GM19438 (cell line): ENCODE results near the gene POM121L2.

Source experiments
- ATAC-seq: cut with Tn5 transposase; IDR thresholded peaks from one replicate; pipeline ENCODE4 v1.9.1; 2021; ENCODE audit warnings: low read depth; ENCODE audit not compliant: unreplicated experiment

Gene POM121L2

GRCh38 chr6:27295301-27296079 lies 16.6 kb downstream of the POM121L2 start:
- no peak for ATAC-seq

- ATAC-seq, result no peak
Observed at GRCh38 chr6:27294409-27294808, 17.7 kb downstream of the POM121L2 start.

- ATAC-seq, result no peak
Observed at GRCh38 chr6:27293436-27294098, 18.5 kb downstream of the POM121L2 start.

- no peak for ATAC-seq
Observed at GRCh38 chr6:27290850-27291208, 21.2 kb downstream of the POM121L2 start.

DNA sequence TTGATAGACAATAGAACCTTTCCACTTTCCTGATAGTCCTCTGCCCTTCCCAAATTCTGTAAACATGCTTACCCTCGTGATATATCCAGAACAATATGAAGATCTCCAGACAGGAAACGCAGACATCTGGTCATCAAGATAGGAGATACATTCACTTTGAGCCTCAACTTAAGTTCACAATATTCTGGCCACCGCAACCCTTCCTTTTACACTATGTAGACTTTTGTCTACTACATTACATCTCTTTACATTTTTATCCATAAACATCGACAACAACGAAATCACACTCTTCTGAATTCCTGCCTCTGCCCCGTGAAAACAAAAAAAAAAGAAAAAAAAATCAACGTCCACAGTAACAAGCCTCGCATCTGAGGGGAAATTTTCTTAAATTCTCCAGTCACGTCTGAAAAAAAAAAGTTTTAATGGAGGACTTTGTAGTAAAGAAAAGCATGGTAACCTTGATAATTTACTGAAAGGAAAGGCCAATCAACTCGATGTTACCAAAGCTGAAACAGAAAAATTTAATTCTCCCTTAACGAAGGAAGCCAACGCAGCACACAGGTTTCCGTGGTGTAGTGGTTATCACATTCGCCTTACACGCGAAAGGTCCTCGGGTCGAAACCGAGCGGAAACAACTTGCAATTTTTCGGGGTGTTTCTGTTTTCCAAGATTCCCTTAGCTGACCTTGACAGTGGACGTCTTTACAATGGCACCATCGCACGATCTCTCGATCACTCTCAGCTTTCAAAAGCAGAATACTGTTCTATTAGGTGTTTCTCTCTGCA lies 21.8 kb downstream of the POM121L2 start:
- no peak for ATAC-seq

DNA sequence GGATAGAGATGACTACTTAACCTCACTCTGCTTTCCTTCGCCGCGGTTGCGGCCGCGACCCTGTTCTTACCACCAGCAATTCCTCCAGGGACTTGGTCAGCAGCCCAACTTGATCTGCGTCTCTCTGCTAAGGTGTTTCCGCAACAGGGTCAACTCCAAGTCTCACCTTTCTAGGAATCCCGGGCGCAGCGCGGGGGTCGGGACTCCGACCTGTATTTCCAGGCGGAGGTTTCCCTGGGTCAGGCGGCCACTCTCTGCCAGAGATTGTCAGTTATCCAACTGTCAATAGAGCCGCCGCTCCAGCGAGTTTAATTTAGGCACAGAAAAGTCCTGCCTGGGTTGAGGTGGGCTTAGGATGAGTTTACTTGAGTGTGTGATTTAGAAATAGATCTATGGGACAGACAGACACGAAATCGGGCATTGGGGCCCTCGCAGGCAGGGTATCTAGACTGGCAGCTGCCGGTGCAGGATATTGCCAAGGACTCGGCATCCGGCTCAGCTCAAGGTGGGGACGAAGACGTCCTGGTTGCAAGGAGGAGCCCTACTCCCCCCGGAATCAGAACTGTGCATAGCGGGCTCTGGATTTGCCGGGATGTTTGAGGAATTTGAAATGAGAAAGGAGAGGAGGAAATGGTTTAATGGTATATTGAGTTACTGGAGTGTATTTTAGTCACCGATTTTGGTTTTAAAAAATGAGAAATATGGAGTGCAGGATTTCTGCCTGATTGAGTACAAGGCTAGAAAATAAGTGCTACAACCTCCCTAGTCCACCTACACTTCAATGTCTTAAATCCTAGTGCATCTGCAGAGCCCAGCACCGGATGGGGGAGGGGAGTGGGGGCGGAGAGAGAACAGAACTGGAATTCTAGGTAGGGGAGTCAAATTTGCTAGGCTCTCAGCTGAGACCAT lies 23.7 kb downstream of the POM121L2 start:
- no peak for ATAC-seq

GRCh38 chr6:27287751-27288135 lies 24.3 kb downstream of the POM121L2 start:
- no peak for ATAC-seq

DNA sequence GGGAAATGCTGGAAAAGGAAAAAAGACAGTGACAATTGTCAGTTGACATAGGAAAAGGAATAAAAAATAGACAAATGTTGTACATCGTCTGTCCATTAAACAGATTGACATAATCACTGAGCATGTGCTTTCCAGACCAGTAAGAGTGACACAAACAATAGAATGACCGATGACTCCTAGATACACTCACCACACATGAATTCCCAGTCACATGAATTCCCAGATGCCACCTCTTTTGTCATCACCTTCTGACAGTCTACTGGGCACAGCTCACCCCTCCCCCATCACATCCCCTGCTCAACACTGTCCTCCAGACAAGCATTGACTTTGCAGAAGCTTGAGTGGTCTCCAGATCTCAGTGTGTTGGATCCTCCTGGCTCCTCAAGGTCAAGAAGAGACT lies 25.9 kb downstream of the POM121L2 start:
- no peak for ATAC-seq

DNA sequence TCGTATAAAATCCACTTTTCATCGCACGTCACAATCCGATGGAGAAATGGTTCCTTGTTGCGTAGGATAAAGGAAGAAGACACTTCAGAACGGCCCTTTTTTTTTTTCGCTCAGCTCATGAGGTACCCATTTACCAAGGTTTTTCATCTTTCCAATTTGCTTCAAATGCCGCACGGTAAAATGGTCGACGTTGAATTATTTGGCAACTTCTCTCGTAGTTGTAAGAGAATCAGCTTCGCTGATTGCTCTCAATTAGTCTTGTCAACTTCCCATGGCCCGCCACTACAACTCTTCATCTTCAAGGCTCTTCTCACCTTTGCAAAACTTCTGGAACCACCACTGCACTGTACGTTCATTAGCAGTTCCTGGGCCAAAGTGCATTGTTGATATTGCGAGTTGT lies 28.8 kb downstream of the POM121L2 start:
- ATAC-seq, result no peak

- no peak for ATAC-seq
Observed at GRCh38 chr6:27281569-27281968, 30.5 kb downstream of the POM121L2 start.

DNA sequence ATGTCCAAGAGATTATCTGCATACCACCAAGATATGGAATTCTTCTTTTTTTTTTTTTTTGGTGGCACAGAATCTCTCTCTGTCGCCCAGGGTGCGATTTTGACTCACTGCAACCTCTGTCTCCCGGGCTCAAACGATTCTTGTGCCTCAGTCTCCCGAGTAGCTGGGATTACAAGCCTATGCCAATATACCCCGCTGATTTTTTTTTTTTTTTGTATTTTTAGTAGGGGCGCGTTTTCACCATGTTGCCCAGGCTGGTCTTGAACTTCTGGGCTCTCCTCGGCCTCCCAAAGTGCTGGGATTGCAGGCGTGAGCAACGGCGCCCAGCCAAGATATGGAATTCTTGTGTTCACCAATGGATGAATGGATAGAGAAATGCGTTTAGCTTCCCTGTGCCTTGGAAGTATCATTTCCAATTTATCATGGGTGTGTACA lies 31.0 kb downstream of the POM121L2 start:
- ATAC-seq, result no peak

DNA sequence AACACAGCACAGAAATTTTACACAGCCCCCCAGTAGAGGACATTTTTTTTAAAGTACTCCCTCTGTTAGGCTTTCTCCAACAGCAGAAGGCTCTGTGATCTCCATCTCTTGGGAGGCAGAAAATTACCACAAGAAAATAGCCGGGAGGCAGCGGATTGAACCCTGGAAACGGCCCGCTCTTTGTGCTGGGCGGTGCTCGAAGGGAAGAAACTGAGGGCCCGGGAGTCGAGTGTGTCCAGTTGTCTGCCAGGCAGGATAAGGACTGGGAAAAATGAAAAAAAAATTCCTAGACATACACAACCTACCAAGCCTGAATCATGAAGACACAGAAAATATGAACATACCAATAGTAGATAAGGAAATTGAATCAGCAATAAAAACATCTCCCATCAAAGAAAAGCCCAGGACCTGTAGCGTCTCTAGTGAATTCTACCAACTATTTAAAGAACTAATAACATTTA lies 31.5 kb downstream of the POM121L2 start:
- no peak for ATAC-seq

DNA sequence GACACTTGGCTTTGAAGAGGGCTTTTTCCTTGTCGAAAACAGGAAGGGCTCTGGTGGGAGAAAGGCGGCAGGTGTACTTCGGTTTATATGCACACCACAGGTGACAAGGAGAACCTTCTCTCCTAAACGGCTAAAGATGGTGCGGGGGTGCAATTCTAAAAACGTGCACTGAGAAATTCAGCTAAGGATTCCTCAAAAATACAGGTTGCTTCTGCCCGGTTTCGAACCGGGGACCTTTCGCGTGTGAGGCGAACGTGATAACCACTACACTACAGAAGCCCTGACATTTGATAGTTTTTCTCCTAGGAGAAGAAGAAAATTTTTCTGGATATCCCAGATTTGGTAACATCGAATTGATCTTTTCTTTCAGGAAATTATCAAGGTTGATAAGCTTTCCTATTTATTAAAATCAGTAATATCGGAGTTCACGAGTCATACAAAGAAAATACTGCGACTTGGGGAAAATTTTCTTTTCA lies 32.0 kb downstream of the POM121L2 start:
- ATAC-seq, result no peak

GRCh38 chr6:27279513-27280063 lies 32.5 kb downstream of the POM121L2 start:
- ATAC-seq, result no peak

- ATAC-seq, result no peak
Observed at GRCh38 chr6:27275025-27275956, 36.8 kb downstream of the POM121L2 start.

DNA sequence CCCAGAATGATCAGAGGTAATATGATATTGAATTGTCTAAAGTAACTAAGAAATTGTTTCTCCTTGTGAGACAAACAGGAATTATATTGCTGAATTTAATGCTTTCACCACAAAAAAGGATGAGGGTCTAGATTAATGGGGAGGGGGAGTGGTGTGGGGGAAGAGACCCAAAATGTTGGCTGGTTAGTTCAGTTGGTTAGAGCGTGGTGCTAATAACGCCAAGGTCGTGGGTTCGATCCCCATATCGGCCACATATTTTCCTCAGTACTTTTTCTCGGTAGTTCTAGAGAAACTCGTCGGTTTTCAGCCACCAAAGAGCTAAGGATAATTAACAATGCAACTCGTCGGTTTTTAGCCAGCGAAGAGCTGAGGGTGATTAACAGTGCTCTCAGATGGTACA lies 38.3 kb downstream of the POM121L2 start:
- ATAC-seq, result no peak

DNA sequence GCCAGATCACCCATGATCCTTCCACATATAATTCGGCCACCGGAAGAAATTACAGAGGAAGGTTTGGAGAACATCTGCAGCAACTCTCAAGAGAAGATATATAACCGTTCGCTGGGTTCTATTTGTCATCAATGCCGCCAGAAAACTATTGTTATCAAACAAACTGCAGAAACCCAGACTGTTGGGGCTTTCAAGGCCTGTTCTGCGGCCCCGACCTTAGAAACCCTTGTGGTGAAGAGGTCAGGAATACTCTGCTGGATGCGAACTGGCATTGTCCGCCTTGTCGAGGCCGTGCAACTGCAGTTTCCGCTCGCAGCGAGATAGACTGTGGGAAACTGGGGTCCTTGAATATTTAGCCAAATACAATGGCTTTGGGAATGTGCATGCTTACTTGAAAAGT lies 43.3 kb downstream of the POM121L2 start:
- ATAC-seq, result no peak

DNA sequence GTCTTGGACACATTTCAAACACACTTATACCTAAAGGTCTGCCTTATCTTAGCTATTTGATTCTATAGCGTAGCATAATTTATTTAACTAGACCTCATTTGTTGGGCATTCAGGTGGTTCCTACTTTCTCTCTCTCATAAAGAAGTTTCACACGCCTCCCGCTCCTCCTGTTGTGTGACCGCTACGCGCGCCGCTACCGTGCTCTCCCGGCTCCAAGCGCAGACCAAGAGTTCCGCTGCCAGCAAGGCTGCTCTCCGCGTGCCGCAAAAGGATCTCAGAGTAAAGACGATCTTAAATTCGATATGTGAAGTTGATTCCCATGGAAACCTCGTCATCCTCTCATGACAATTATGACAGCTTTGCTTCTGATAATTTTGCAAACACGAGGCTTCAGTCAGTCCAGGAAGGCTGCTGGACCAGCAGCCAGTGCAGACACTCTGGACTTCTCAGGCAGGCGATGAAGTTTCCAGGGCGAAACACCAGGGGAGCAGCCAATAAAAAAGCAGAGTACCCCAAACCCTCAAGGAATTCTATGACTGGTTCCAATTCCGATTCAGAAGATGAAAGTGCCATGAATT lies 44.1 kb downstream of the POM121L2 start:
- no peak for ATAC-seq
